ENCODE data around the gene NCSTN.
A peak's percentile ranks its signal among the peaks of the same experiment; 100 is the strongest.
"Not testable (repeated sequence)": the region's sequence is repeated elsewhere in the genome, so short reads cannot be mapped to it uniquely, and the experiment has no call there.

NCSTN gene

GRCh38 chr1:160370561-160371345 lies 27.6 kb downstream of the NCSTN start:
- no peak for DNase-seq

- no peak for DNase-seq
These were observed 28.1 kb downstream of the NCSTN start for GRCh38 chr1:160371346-160371631.

DNA sequence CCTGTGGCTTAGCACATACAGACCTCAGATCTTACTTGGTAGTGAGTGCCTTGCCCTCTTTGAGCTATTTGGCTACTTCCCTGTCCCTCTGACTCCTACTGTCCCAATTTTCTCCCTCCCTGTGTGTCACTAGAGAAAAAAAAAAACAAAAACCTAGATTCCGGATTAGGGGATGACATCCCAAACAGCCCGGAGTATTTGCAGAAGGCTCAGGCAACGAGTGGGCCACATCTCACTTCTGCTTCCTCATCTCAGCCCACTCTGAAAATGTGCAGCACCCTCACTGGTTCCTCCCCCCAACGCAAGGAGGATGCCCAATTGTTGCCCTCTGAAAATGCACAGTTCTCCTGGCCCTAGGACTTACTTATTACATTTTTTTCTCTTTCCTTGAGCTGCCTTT lies 28.6 kb downstream of the NCSTN start:
- peak in 3 of 58 donors; percentile 6 to 32 (median 29) for DNase-seq

DNA sequence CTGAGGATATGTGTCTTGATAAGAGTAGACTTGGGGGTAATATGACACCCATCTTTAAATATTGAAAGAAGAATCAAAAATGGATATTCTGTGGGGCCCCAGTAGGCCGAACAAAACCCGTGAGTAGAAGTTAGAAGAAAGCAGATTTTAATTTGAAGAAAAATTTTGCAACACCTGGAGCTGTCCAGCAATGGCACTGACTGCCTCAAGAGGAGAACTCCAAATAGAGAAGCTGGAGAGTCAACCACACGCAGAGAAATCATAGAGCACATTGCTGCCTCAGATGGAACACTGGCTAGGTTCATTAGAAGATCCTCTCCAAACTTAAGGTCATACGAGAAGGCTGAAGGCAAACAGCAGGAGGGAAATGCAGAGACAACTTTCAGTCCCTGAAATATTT lies 30.5 kb downstream of the NCSTN start:
- DNase-seq: no peak

DNA sequence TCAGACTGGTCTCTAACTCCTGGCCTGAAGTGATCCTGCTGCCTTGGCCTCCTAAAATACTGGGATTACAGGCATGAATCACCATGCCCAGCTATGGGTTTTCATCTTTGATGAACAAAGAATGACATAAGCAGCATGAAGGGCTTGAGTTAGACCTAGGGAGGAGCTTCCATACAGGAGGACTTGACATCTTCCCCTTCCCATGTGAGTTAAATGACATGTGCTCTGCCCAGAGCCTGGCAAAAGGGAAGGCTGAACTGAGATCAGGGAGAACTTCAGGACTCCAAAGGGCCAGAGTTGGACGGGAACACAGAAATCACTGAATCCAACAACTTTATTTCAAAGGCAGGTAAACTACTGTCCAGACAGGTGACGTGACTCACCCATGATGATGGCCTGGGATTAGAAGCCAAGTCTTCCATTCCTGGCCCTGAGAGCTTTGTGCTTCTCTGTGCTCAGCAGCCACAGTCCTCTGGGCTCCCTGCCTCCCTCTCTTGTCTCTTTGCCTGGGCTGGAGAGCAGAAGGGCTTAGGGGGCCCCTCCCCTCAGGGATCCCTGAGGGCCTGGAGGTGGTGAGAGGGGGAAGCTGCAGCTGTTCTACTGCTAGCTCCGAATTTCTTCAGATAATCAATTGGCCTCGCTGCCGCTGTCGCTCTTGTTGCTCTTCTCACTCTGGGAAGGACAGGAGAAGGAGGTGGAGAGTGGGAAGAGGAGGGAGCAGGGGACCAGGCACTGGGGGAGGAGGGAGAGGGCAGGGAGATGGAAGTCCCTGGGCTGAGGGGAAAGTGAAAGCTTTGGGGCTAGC lies 31.3 kb downstream of the NCSTN start:
- DNase-seq: peak in 2 of 58 donors; percentile 35 to 54

DNA sequence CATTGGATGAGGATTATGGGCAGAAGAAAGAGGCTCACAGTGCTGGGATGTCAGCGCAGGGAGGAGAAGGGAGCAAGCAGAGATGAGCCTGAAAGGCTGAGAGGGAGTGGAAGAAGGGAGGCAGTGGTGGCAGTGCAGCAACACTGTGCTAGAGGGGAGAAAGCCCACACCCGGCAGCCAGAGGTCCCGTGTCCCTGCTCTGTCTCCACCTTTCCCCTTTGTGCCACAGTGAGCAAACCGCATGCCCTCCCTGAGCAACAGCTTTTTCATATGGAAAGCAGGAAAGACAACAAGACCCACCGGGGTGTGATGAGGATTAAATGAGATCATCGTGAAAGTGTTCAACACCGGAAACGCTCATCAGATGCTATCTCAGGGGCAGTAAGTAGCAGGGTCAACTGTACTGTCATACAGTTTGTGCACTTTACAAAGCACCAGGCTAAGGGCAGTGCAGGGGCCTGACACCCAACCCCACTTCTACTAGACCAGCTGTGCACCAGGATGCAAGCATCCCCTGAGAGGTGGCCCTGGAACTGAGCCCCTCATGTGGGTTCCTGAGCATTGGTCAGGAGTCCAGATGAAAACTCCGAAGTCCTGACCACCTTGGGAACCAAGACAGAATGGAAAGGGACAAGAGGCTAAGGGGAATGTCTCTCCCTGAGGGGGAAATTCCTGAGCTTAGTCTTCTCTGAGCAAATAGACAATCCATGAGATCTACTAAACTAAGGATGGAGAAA lies 32.8 kb downstream of the NCSTN start:
- peak in 14 of 58 donors; percentile 20 to 67 (median 49) for DNase-seq

GRCh38 chr1:160376525-160377131 lies 33.4 kb downstream of the NCSTN start:
- peak in 32 of 58 donors; percentile 13 to 85 (median 32) for DNase-seq

GRCh38 chr1:160377585-160378206 lies 34.5 kb downstream of the NCSTN start:
- no peak for DNase-seq

DNA sequence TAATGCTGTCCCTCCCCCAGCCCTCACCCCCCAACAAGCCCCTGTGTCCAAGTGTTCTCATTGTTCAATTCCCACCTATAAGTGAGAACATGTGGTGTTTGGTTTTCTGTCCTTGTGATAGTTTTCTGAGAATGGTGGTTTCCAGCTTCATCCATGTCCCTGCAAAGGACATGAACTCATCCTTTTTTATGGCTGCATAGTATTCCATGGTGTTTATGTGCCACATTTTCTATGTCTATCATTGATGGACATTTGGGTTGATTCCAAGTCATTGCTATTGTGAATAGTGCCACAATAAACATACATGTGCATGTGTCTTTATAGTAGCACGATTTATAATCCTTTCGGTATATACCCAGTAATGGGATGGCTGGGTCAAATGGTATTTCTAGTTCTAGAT lies 41.6 kb downstream of the NCSTN start:
- DNase-seq: not testable (repeated sequence)

GRCh38 chr1:160388406-160388805 lies 45.2 kb downstream of the NCSTN start:
- not testable (repeated sequence) for DNase-seq

- DNase-seq: no peak
These were observed 51.5 kb downstream of the NCSTN start for GRCh38 chr1:160394673-160395072.

GRCh38 chr1:160397651-160398050 lies 54.5 kb downstream of the NCSTN start:
- DNase-seq: no peak

- no peak for DNase-seq
These were observed 55.6 kb downstream of the NCSTN start for GRCh38 chr1:160398823-160399222.

DNA sequence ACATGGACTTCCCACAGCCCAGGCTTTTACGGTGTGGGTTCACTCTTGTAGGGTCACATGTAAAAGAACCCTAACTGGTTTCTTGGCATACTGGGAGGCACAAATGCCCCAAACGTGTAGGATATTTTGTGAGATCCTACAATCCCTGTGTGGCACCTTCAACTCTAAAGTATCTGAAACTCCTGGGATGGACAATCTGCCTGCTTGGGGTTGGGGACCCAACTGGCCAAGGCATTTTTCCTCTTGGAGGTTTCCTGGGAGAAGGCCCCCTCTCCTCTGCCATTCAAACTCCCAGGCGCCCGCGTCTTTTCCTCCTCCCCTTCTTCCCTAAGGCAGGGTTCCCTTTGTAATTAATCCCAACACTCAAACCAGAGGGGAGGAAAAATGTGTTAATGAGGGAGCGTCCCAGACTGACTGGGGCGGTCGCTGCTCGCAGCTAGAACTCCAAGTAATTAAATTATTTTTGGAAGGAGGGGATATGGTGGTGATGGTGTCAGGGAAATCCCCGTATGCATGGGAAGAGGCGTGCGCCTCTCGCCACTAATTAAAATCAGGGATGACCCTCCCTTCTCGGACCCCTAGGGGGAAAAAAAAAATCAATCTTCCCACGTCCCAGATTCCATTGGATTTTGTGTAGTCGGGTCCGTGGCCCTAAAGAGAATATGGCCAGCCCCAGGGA lies 56.5 kb downstream of the NCSTN start:
- DNase-seq: peak in 1 of 58 donors; percentile 58

- DNase-seq: peak in 53 of 58 donors; percentile 16 to 81 (median 65)
These were observed 57.1 kb downstream of the NCSTN start, which contains the start of gene VANGL2 for GRCh38 chr1:160400223-160400645. TSS of gene VANGL2 (plus strand) at chr1:160400564. CDS start at chr1:160415838, 15,274 bp downstream.

DNA sequence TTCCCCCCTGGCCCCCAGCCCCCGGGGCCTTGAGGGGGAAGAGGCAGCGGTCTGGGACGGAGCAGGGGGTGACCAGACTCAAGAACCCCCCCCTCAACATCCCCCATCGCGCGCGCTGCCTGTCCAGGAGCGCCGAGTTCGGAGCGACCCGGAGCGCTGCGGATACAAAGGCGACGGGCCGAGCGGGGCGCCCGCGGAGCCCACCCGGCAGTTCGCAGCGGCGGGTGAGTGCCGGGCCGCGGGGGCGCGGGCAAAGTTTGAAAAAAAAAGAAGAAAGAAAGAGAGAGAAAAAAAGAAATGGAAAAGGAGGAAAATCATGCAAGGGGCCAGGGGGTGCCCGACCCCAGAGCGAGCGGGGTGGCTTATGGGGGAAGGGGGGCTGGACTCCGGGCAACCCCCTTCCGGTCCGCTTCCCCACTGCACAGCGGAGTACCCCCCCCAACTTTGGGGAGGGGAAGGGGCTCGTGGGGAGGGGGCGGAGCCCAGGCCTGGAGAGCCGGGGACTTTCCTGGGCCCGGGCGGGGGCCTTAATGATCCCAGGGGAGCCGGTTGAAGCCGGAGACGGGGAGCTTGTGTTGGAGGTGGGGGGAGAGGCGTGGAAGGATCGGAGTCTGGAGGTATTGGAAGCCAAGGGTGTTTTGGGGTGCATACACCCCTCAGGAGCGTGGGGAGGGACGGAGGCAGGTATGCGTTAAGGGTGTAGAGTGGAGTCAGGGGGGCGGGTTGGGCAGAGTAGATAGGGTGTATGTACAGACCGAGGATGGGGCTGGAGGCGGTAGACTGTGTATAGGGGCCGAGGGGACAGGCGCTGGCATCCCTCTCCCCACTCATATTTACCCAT lies 57.7 kb downstream of the NCSTN start:
- DNase-seq: peak in 13 of 58 donors; percentile 9 to 65 (median 30)

DNA sequence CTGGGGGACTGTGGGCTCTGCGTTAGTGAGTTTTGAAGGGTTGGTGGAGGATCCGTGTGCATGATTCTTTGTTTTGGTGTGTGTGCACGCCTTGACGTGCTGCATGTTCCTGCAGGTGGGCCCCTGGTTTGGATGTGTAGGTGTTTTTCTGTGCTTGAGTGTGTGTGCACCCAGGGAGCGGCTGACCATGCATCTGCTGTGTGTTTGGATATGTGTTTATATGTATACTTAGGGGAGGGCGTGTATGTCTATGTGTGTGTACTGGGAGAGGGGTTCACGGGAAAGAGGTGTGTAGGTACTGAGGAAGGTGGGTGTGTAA lies 58.3 kb downstream of the NCSTN start:
- no peak for DNase-seq

DNA sequence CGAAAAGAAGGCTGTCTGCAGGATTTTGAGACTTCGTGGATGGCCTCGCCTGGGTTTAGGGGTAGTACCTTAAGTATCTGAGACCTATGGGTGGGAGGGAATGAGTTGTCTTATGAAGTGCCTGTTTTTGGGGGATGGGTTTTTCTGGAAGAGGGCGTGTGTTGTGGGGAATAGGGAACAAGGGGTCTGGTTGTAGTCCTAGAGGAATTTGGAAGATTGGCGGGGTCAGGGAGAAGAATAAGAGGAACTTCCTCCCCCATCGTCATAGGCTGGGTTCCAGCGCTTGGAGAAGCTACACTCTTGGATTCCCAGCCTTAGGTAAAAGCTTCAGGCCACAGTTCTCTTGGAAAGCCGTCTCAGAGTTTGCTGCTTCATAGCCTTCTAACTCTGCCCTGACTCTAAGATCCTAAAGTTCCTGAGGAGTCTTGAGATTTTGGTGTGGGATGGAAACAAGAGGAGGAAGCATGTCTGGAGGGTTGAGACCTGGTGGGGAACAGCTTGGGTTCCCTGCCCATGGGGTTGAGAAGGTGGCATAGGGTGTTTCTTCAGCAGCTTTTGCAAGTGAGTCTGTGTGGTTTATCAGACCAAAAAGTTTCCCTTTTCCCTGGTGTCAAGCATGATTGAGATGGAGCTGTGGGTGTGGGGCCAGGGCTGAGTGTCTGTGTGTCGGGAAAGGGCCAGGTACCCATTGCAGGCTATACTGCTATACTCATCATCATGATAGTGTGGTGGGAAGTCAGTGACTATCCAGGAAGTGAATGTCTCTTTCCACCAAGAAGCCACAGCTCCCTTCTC lies 59.0 kb downstream of the NCSTN start:
- no peak for DNase-seq

- DNase-seq: no peak
These were observed 60.1 kb downstream of the NCSTN start for GRCh38 chr1:160403244-160403643.
